GM21737 (cell line): Measurements from ENCODE around the gene ZNFX1.
"Not testable (repeated sequence)": the region's sequence is repeated elsewhere in the genome, so short reads cannot be mapped to it uniquely, and the experiment has no call there.

ENCODE experiments used
- ATAC-seq: cut with Tn5 transposase; IDR thresholded peaks from one replicate; pipeline ENCODE4 v1.9.1; 2021; ENCODE audit warnings: mild to moderate bottlenecking, moderate library complexity; ENCODE audit not compliant: unreplicated experiment

ZNFX1 gene

DNA sequence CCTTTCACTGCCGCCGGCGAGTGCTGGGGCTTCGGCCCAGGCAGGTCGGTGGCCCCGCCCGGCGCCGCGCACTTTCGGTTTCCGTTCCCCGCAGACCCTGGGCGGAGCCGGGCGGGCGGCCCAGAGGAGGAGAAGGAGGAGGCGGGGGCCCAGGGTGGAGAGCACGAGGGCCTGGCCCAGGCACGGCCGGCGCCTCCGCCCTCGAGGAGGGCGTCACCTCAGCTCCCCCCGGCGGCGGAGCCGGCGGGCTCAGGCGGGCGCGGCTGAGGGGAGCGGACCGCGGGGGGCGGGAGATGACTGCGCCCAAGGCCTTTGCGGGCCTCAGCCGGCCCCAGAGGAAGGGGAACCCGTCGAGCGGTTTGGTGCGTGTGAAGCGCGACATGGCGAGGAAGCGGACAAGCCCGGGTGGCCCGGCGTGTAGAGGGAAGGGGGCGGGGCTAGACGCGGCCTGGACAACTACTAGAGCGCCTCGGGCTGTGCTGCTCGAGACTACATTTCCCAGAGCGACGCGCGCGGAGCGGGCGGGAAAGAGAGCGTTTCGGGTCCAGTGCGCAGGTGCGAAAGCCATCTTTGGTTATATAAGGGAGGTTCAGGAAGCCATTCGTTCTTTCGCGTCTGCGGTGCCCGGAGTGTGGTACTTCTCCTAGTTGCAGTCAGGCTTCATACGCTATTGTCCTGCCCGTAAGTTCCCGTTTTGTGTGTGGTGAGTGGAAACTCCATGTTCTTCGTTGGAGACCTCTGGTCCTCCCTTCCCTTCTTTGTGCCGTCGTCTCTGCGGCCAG is at the start of gene ZNFX1:
Gene ZNFX1, minus strand, starts transcription at position 22 of the 782 bp plus-strand sequence. CDS start 2,218 bp downstream, outside the sequence.
- ATAC-seq: peak; percentile 81

DNA sequence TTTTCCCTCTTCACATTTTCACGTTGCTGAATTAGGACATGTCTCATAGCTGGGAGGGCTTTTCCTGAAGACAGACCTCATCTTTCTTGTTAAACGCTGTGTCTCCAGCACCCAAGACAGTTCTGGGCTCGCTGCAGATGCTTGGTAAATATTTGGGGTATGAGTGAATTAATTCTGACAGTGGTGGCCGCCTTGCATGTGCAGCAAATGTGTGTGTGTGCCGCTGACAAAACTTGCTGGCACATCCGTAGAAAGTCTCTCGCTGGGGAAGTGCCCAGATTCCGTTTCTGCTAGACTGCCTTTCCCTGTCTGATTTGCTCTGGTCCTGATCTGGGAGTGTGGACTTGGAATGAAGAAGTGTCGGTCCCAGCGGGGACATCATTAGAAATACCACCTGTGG is 48.2 kb upstream of the ZNFX1 start:
- ATAC-seq: no peak

DNA sequence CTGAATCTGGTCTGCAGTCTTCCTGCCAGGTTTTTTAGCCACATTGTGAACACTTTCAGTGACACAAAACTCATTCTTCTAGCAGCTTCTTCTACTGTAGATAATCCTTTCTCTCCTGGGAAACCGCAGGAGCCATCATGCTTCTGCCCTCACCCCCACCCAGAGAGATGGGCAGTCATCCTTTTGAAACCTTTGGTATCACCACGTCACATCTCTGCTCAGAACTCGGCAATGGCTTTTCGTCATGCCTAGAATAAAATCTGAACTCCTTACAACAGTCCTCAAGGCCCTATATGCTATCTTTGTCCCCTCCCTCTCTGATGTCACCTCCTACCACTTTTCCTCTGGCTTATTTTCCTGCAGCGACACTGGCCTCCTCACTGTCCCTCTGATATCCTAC is 46.4 kb upstream of the ZNFX1 start:
- no peak for ATAC-seq

DNA sequence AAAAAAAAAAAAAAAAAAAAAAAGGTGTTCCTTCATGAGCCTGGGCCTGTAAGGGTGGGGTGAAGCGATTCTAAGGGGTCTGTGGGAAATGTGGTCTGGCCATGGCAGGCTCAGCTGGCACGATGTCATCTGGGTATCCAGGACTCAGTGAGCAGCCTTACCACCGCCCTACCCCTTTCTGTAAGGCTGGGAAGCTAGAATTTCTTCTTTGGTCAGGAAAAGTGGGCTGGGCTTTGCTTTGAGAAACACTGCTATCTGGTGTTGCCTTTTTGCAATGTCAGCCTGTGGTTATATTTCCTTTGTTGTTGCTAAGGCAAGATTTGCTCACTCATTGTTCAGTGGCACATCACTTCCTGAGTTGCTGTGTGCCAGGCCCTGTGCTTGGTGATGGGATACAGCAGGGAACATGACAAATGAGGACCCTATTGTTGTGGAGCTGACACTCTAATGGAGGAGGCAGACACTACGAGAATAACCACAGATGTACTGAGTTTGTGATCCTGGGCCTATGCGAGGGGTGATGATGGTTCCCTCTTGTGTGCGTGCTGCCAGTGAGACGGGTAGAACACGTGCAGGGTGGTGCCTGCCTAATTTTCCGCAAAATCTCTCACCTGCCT is 45.9 kb upstream of the ZNFX1 start:
- no peak for ATAC-seq

DNA sequence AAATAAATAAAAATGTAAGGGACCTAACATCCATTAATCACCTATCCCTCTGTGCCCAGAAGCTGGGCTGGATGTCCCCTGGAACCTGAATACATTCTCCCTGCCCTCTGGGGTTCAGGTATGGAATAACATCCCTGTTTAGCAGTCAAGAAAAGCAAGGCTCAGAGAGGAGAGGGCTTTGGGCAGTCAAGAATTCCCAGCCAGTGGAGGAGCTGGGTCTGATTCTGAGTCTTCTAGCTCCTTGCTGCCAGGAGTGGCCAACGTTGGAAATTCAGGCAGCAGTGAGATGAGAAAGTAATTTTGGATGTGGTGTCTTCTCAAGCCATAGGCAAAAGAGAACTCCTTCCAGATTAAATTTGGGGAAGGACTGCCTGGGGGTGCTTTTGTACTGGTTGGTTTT is 42.6 kb upstream of the ZNFX1 start:
- ATAC-seq: no peak

DNA sequence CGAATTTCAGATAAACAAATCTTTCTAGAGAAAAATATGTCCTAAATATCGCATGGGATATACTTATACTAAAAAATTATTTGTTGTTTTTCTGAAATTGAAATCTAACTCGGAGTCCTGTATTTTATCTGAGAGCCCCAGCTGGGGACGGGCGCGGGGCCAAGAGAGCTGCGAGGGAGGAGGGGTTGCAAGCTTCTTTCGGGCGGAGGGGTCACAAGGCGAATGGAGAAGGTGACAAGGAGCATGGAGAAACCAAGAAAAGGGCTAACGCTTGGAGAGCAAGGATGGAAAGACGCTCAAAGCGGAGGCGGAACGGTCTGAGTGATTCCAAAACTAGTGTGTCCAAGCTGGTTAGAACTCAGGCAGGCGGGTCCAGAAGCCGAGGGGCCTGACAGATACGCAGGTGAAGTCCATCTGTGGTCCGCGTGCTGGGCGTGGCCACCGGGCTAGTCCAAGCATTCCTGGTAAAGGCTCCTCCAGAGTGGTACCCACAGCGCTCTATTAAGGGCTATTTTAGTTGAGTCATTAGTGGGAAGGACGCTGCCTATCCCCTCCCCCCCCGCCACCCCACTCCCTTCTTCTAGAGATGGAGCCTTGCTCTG is 41.5 kb upstream of the ZNFX1 start:
- ATAC-seq: no peak

DNA sequence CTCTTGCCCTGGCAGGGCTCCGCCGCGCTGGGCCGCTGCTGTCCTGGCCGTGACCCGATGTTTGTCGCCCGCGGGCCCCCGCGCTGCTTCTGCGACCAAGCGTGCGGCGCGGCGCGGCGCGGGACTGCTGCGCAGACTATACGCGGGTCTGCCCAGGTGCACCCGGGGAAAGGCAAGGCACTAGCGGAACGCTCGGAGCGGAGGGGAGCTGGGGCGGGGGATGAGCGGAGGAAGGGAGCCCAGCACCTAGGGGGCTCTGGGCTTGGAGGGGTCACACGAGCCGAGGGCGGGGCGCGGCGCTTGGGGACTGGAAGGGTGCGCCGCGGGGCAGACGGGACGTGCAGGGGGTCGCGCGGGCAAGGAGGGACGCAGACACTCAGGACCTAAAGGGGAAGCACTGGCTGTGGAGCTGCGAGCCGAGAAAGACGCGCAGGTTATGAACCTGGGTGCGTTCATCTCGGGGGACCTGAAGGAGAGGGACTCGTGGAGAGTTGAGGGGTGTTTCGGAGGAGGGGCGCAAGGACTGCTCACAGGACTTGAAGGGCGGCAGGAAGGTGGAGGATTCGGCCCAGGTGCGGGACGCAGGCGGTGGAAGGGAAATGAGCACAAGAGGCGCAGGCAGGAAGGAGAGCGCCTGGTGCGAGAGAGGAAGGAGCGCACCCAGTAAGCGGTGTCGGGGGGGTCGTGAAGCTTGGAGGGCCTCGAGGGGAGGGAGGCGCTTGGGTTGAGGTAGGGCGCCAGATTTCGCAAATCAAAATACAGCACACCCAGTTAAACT is 40.8 kb upstream of the ZNFX1 start:
- no peak for ATAC-seq

DNA sequence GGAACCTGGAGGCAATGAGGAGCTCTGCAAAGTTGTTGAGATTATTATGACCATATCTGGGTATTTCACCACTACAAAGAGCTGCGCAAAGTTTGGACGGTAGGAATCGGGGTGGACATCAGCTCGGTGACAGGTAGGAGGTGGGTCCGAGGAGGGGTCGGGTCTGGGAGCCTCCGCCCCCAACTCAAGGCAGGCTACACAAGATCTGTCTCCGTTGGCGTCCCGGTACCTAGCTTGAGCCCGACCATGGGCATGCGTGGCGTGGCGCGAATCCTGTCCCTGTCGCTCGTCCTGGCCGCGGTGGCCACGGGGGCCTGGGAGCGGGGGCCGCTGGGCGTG is 40.2 kb upstream of the ZNFX1 start:
- ATAC-seq: no peak

DNA sequence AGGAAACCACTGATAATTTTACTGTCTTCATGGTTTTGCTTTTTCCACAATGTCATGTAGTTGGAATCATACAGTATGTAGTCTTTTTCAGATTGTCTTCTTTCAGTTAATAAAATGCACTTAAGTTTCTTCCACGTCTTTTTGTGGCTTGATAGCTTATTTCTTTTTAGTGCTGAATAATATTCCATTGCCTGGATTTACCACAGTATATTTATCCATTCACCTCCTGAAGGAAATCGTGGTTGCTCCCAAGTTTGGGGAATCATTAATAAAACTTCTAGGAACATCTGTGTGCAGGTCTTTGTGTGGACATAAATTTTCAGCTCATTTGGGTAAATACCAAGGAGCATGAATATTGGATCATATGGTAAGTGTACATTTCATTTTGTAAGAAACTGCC is 38.8 kb upstream of the ZNFX1 start:
- no peak for ATAC-seq

DNA sequence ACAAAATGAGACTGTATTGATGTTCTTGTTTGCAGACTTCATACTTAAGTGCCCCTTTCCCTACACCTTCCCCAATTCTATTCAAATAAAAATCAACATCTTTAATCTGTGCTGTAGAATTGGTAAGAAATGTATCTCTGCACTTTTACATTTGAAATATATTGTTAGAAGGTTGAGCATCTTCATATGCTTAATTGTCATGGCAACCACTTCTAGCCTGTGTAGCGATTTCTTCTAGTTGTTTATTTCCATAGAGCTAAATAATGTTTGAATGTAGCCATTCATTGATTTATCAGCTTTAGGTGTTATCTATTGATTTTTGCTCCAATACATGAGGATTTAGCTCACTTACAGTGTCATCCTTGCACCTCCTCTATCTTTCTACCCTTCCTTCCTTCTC is 37.7 kb upstream of the ZNFX1 start:
- ATAC-seq: no peak

DNA sequence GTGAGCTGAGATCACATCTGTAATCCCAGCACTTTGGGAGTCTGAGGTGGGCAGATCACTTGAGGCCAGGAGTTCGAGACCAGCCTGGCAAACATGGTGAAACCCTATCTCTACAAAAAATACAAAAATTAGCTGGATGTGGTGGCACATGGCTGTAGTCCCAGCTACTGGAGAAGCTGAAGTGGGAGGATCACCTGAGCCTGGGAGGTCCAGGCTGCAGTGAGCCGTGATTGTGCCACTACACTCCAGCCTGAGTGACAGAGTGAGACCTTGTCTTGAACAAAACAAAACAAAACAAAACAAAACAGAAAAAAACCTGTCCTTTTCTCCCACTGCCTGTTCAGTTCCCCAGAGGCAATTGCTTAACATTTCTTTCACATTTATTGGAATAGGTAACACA is 36.2 kb upstream of the ZNFX1 start:
- ATAC-seq: not testable (repeated sequence)

DNA sequence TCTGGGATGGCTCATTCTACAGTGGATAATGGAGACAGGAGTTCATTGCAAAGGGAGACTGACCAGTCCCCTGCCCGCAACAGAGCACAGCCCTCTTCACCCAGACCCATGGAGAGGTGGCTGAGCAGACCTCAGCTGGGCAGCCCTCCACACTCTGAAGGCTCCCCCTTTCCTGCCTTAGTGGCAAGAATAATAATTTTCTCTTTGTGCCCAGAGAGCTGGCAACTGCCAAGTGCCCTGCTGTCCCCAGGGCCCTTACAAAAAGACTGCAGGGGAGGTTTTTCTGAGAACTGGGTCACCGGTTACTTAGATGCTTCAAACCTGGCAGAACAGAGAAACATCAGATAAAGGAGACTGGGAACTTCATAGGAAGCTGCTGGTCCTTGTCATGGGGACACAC is 35.4 kb upstream of the ZNFX1 start:
- ATAC-seq: no peak

DNA sequence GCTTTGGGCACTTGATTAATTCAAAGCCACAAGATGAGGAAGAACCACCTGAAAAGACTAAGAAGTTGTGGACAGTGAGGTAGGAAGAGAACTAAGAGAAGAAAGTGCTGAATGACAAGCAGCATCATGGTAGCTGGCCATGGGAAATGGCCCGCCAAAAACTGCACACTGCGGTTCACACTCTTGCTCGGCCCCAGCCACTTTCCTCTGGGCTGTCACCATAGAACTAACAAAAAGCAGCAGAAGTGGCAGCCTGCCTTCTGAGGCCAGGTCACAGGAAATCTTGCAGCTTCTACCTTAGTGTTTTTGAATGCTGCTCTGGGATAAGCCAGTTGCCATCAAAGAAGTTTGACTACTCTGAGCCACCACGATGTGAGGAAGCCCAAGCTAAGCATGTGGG is 34.8 kb upstream of the ZNFX1 start:
- ATAC-seq: no peak

DNA sequence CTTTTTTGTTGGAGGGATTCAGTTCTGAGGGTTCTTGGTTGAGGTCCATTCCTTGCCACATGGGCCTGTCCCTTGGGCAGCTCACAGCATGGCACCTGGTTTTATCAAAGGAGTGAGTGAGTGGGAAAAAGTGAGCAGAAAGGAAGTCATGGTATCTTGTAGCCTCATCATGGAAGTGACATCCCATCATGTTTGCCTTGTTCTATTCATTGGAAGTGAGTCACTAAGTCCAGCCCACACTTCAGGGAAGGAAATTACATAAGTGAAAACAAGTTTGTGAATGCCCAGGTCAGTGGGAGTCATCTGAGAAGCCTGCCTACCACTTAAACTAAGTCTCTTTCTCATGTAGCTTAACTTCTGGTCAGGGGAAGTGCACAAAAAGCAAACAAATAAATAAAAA is 32.8 kb upstream of the ZNFX1 start:
- no peak for ATAC-seq

DNA sequence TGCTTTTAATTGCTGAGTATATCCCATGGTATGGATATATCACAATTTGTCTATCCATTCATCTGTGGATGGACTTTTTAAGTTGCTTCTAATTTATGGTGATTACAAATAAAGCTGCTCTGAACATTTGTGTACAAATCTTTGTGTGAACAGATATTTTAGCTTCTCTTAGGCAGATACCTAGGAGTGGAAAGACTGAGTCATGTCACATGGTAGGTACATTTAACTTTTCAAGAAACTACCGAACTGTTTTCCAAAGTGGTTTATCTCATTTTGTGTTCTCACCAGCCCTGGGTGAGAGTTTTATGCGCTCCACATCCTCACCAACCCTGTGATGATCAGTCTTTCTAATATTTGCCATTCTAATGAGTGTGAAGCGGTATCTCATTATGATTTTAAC is 31.0 kb upstream of the ZNFX1 start:
- ATAC-seq: no peak

DNA sequence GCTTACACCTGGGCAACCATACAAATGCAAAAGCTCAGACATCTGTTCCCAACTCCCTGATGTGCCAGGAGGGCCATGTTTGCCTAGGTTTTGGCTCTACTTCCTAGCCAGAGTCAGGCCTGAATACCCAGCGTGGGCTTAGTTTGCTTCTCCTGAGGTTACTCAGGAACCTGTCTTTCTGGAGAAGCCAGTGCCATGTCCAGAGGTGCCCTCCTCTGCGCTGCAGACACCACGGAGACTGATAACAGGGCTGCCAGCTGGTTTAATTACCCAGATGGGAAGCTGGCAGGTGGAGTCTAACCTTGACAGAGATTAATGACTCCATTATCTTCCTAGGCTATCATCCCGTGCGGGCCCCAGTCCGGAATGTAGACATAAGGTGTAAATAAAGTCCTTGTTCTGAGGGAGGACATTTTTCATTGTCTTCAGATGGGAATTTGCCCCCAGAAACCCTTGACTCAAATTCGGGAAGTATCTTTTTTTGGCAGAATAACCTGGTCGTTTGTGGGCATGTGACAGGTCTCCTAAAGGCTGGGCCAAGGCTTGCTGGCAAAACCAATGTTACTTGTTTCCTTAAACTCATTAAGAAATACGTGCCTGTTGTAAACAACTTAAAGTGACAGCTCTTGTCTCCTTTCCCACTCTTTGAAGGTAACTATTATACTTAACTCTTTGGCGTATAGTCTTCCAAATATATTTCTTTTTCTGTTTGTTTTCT is 29.2 kb upstream of the ZNFX1 start:
- no peak for ATAC-seq

DNA sequence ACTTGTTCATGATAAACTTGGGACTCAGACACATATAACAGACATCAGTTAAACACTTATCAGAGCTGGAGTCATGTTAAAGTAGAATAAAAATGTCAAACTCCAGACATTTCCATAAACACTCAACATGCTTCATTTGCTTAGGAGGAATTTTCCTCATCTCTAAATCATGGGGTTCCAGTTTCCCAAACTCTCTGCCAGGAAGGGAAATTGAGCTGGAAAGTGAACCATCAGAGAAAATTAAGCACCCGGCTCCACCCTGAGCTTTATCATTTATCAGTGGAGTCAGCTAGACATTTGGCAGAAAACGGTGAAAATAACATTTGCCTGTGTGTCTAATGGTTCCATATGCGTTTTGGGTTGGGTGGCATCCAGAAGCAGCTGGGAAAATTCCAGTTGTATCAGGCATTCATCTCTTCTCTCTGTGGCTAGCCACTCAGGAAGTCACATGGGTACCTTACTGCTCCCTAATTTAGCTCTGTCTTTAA is 25.3 kb upstream of the ZNFX1 start:
- ATAC-seq: no peak

DNA sequence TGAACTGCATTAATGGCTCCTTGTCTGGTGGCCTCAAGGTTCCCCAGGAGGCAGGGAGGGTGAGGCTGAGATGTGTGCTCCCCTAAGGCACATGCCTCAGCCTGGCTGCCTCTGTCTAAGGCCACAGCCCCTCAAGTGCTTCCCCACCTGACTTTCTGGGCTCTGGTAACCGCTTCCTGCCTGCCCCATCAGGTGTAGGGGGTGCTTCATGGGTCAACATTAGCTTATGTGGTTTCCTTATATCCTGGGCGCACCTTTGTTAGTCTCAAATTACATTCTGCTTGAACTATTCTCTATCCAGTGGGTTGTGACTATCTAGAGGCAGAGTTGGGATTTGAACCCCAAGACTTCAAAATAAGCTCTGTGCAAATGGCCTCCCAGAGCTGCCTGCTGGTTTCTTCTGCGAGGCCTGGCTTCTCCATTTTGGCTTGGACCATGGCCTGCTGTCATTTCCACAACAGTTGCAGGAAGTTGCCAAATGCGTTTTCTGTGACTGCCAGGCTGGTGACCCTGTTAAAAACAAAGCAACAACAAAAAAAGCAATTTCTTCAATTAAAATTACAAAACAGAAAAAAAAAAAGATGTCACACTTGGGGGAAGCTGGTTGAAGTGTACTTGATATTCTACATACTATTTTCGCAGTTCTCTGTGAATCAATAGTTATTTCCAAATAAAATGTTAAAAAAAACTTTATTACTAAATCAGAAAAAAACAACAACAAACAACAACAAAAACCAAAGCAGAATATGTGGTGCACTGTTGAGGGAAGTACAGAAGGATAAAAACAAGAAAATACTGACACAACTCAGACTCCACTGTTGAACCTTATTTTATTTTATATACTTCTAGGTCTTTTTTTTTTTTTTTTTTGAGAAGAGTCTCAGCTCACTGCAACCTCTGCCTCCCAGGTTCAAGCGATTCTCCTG is 20.0 kb upstream of the ZNFX1 start:
- ATAC-seq: no peak

DNA sequence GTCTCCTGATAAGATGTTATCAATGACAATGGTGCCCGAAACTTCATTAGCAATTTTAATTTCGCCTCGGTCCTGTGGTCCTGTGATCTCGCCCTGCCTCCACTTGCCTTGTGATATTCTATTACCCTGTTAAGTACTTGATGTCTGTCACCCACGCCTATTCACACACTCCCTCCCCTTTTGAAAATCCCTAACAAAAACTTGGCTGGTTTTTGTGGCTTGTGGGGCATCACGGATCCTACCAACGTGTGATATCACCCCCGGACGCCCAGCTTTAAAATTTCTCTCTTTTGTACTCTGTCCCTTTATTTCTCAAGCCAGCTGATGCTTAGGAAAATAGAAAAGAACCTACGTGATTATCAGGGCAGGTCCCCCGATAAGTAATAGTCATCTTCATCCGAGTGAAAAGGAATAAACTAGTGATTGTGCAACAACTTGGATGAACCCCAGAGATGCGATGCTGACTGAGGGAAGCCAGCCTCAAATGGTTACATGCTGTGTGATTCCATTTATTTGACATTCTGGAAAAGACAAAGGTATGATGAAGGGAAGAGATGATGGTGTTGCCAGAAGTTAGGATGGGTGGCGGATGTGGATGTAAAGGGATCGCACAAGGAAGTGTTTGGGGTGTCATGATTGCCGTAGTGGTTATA is 16.3 kb upstream of the ZNFX1 start:
- ATAC-seq: not testable (repeated sequence)
